H1 (cell line): ENCODE results near the gene LDLRAD4. TPM values are rescaled to one million over a fixed set of nuclear protein-coding genes. Genes with fewer than 3 reads are reported as not detected.

Experiments used
- ASH2L ChIP-seq: fragments of 200-600, 300-600 bp; sonication (generic); IDR thresholded peaks from one replicate; pipeline ENCODE4 v1.7.1; 2017; ENCODE audit warnings: low read length
- CHD2 ChIP-seq: IDR thresholded peaks from 2 replicates; pipeline ENCODE4 v1.6.1; 2012; ENCODE audit warnings: low read length, improper control_type of control experiment
- CHD7 ChIP-seq: fragments of 300-600 bp; sonication (generic); IDR thresholded peaks from 2 replicates; pipeline ENCODE4 v1.7.1; 2012; ENCODE audit warnings: low read length, moderate library complexity, mild to moderate bottlenecking, inconsistent platforms; ENCODE audit not compliant: insufficient replicate concordance
- MAX ChIP-seq: IDR thresholded peaks from 2 replicates; pipeline ENCODE4 v1.6.1; 2012; ENCODE audit warnings: inconsistent platforms
- RXRA ChIP-seq: IDR thresholded peaks from 2 replicates; pipeline ENCODE4 v1.6.1; 2011; ENCODE audit warnings: low read depth, mild to moderate bottlenecking, low read length, moderate library complexity; ENCODE audit not compliant: insufficient read depth
- SIRT6 ChIP-seq: IDR thresholded peaks from one replicate; pipeline ENCODE4 v1.7.1; 2012; ENCODE audit warnings: low read length, inconsistent platforms
- SP1 ChIP-seq: IDR thresholded peaks from 2 replicates; pipeline ENCODE4 v1.6.1; 2011; ENCODE audit warnings: low read depth, low read length
- TBP ChIP-seq: IDR thresholded peaks from 2 replicates; pipeline ENCODE4 v1.6.1; 2011; ENCODE audit warnings: low read depth, low read length, improper control_type of control experiment
- polyA plus RNA-seq, 7 experiments: library from polyadenylated mRNA; depleted of rRNA in 3 of 7; stranded (reverse) in 5 of 7; unstranded in 2 of 7; fragments of >200 nt in 5 of 7; fragments of 200-250 nt in 2 of 7; gene quantifications; 1 replicate in 5 of 7; 2 replicates in 1 of 7; 4 replicates in 1 of 7; pipeline versions ENCODE4 v1.2.1 to v1.2.3, GENCODE V29; 2011 to 2013; ENCODE audit warnings: missing spikeins in 2 of 7, mixed read lengths in 2 of 7
- total RNA-seq: library from RNA; stranded (reverse); fragmentation: NEBNext Ultra II Directional; extraction: Animal tissue kit (Norgen Biotek cat#: 25700); gene quantifications from 2 replicates; pipeline ENCODE4 v1.2.1, GENCODE V29; 2021

LDLRAD4 gene
- total and polyA plus RNA-seq, 2 of the 8 experiments (the other 6 are each of a cell fraction or from before 2014, with no cell fraction given), result 0.77 to 1.4 TPM

GRCh38 chr18:13485182-13485581 lies 266.6 kb downstream of the LDLRAD4 start (continued):
- TF ChIP-seq CHD2, result no peak
- no peak for TF ChIP-seq MAX
- no peak for TF ChIP-seq ASH2L
- no peak for TF ChIP-seq SIRT6
- no peak for TF ChIP-seq TBP
- no peak for TF ChIP-seq RXRA
- TF ChIP-seq CHD7, result no peak
- no peak for TF ChIP-seq SP1
- TF ChIP-seq, all 59 proteins: peak for 0
